Measurements from ENCODE around the gene KRTAP1-5. TPM values are rescaled to one million over a fixed set of nuclear protein-coding genes. Genes with fewer than 3 reads are reported as not detected.

The KRTAP1-5 gene, protein sequence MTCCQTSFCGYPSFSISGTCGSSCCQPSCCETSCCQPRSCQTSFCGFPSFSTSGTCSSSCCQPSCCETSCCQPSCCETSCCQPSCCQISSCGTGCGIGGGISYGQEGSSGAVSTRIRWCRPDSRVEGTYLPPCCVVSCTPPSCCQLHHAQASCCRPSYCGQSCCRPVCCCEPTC
- total RNA-seq (not detected in 2 replicates), polyA plus RNA-seq (0.44 TPM in 1 of 2 replicates, not detected in the other)

DNA sequence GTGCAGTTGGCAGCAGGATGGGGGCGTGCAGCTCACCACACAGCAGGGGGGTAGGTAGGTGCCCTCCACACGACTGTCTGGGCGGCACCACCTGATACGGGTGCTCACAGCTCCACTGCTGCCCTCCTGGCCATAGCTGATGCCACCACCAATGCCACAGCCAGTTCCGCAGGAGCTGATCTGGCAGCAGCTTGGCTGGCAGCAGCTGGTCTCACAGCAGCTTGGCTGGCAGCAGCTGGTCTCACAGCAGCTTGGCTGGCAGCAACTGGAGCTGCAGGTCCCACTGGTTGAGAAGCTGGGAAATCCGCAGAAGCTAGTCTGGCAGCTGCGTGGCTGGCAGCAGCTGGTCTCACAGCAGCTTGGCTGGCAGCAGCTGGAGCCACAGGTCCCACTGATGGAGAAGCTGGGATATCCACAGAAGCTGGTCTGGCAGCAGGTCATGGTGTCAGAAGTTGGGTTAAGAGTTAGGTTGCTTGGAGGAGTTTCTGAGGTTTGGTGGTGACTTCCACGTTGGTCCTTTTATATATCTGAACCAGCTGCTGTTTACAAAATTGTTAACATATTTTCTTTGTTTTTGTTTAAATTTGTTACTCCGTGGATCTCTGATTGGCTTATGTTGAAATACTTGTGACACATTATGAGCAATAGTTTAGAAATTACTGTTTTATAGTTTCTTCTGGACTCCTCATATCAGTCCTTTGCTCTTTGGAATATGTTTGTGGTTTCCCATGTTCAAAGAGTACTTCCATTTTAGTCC, at the start of gene KRTAP1-5:
TSS of gene KRTAP1-5 (minus strand) at position 494 of the 757 bp plus-strand sequence. CDS start at position 441, 53 bp downstream.
- WGBS (ENCODE audit: low lambda C conversion rate, missing lambda C conversion rate): 77% methylated on average over 9 of the region's 9 CpGs
- no peak for DNase-seq (ENCODE audit: low spot score)
- no peak within 1 kb of the TSS for H3K27ac ChIP-seq
- no peaks in the 10 kb centered on the region for H3K4me1 ChIP-seq (ENCODE audit: insufficient read depth)
- no peaks in the 10 kb centered on the region for H3K9me2 ChIP-seq (replicated peaks; ENCODE audit: insufficient read depth)
- TF ChIP-seq, protein P1, sequence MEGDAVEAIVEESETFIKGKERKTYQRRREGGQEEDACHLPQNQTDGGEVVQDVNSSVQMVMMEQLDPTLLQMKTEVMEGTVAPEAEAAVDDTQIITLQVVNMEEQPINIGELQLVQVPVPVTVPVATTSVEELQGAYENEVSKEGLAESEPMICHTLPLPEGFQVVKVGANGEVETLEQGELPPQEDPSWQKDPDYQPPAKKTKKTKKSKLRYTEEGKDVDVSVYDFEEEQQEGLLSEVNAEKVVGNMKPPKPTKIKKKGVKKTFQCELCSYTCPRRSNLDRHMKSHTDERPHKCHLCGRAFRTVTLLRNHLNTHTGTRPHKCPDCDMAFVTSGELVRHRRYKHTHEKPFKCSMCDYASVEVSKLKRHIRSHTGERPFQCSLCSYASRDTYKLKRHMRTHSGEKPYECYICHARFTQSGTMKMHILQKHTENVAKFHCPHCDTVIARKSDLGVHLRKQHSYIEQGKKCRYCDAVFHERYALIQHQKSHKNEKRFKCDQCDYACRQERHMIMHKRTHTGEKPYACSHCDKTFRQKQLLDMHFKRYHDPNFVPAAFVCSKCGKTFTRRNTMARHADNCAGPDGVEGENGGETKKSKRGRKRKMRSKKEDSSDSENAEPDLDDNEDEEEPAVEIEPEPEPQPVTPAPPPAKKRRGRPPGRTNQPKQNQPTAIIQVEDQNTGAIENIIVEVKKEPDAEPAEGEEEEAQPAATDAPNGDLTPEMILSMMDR (IDR thresholded peaks at IDR 0.05; ENCODE audit: poor library complexity): no peak
- TF ChIP-seq EZH2phosphoT487 (IDR thresholded peaks at IDR 0.05; ENCODE audit: low read depth, severe bottlenecking, unreplicated experiment): no peak
- no peak for TF ChIP-seq EZH2 (IDR thresholded peaks at IDR 0.05; ENCODE audit: borderline replicate concordance)
- H3K27me3 ChIP-seq: peaks cover 3% of the 10 kb centered on the region
- H3K36me3 ChIP-seq (replicated peaks; ENCODE audit: insufficient read depth, low read depth): no peaks in the 10 kb centered on the region
- no peak within 1 kb of the TSS for H3K4me2 ChIP-seq
- H3K4me3 ChIP-seq: no peak within 1 kb of the TSS
- H4K20me1 ChIP-seq (ENCODE audit: insufficient read depth, poor library complexity, severe bottlenecking): no peaks in the 10 kb centered on the region
- H3K79me2 ChIP-seq: no peaks in the 10 kb centered on the region
- H2AFZ ChIP-seq: no peak within 1 kb of the TSS
- H3K9me3 ChIP-seq (ENCODE audit: low read depth): no peaks in the 10 kb centered on the region

DNA sequence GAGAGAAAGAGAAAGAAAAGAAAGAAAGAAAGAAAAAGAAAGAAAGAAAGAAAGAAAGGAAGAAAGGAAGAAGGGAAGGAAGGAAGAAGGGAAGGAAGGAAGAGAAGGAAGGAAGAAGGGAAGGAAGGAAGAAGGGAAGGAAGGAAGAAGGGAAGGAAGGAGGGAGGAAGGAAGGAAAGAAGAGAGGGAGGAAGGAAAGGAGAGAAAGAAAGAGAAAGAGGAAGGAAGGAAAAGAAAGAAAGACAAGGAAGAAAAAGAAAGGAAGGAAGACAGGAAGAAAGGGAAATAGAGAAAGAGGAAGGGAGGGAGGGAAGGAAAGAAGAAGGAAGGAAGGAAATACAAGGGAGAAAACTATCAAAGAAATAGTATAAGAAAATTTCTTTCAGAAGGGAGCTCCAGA, 49.8 kb upstream of the KRTAP1-5 start:
- no peak for TF ChIP-seq EZH2phosphoT487 (IDR thresholded peaks at IDR 0.05; ENCODE audit: low read depth, severe bottlenecking, unreplicated experiment)
- TF ChIP-seq EZH2 (IDR thresholded peaks at IDR 0.05; ENCODE audit: borderline replicate concordance): no peak
- TF ChIP-seq, protein P1 (IDR thresholded peaks at IDR 0.05; ENCODE audit: poor library complexity): no peak
- H3K4me2 ChIP-seq: no peak overlapping the region
- H3K27ac ChIP-seq: no peak overlapping the region
- H3K9me2 ChIP-seq (replicated peaks; ENCODE audit: insufficient read depth): no peaks in the 10 kb centered on the region
- H3K9me3 ChIP-seq (ENCODE audit: low read depth): no peaks in the 10 kb centered on the region
- H2AFZ ChIP-seq: no peak overlapping the region
- peaks cover 15% of the 10 kb centered on the region for H3K27me3 ChIP-seq
- H3K36me3 ChIP-seq (replicated peaks; ENCODE audit: insufficient read depth, low read depth): no peaks in the 10 kb centered on the region
- H3K4me3 ChIP-seq: no peak overlapping the region
- H3K79me2 ChIP-seq: no peaks in the 10 kb centered on the region
- DNase-seq (ENCODE audit: low spot score): no peak
- H4K20me1 ChIP-seq (ENCODE audit: insufficient read depth, poor library complexity, severe bottlenecking): no peaks in the 10 kb centered on the region
- H3K4me1 ChIP-seq (ENCODE audit: insufficient read depth): no peaks in the 10 kb centered on the region

DNA sequence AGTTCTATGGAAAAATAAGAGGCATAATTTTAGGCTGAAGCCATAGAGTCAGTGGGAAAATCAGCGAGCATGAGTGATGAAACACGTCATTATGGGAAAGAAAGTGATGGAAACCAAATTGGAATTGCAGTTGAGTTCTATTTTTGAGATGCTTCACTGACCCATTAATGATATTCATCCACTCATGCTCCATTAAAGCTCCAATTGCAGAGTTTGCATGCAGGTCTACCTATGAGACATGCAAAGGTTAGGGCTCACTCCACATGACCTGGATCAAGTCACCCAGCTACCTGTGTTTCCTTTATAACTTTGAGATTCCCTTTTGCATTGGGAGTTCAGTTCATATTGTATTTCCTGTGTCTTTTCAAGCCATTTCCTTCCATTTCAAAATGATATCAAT, 46.7 kb upstream of the KRTAP1-5 start:
- H2AFZ ChIP-seq: no peak overlapping the region
- DNase-seq (ENCODE audit: low spot score): no peak
- H3K9me3 ChIP-seq (ENCODE audit: low read depth): no peaks in the 10 kb centered on the region
- H3K79me2 ChIP-seq: no peaks in the 10 kb centered on the region
- H4K20me1 ChIP-seq (ENCODE audit: insufficient read depth, poor library complexity, severe bottlenecking): no peaks in the 10 kb centered on the region
- peaks cover 15% of the 10 kb centered on the region for H3K27me3 ChIP-seq
- no peak overlapping the region for H3K27ac ChIP-seq
- TF ChIP-seq EZH2phosphoT487 (IDR thresholded peaks at IDR 0.05; ENCODE audit: low read depth, severe bottlenecking, unreplicated experiment) (no peak), EZH2 (IDR thresholded peaks at IDR 0.05; ENCODE audit: borderline replicate concordance) (no peak)
- TF ChIP-seq, protein P1 (IDR thresholded peaks at IDR 0.05; ENCODE audit: poor library complexity): no peak
- no peak overlapping the region for H3K4me3 ChIP-seq
- H3K4me2 ChIP-seq: no peak overlapping the region
- no peaks in the 10 kb centered on the region for H3K4me1 ChIP-seq (ENCODE audit: insufficient read depth)
- H3K9me2 ChIP-seq (replicated peaks; ENCODE audit: insufficient read depth): no peaks in the 10 kb centered on the region
- no peaks in the 10 kb centered on the region for H3K36me3 ChIP-seq (replicated peaks; ENCODE audit: insufficient read depth, low read depth)
- 98% methylated on average over 2 of the region's 2 CpGs for WGBS (ENCODE audit: low lambda C conversion rate, missing lambda C conversion rate)

All from hepatocyte (in vitro differentiated cells).